Suprapubic skin (tissue), 4 donors: ENCODE data around the gene SETX.

ENCODE experiments used
- CTCF ChIP-seq, 2 donors: fragments of 200-600 bp in 1 of 2; fragments of 450-650 bp in 1 of 2; sonication (generic) in 1 of 2; IDR thresholded peaks; one replicate each; pipeline ENCODE4 v1.5.1; 2016 to 2019; ENCODE audit warnings: antibody characterized with exemption in 2 of 2, mild to moderate bottlenecking in 1 of 2, moderate library complexity in 1 of 2
- EP300 ChIP-seq: sonication (generic); formaldehyde crosslinking; IDR thresholded peaks from one replicate; pipeline ENCODE4 v1.6.1; 2017; ENCODE audit warnings: antibody characterized with exemption
- POLR2A ChIP-seq, 2 donors: fragments of 450-650 bp; IDR thresholded peaks; one replicate each; pipeline ENCODE4 v1.6.1; 2017; ENCODE audit warnings: antibody characterized with exemption in 2 of 2, mild to moderate bottlenecking in 2 of 2, moderate library complexity in 2 of 2
- POLR2AphosphoS5 ChIP-seq, 3 donors: sonication (generic); formaldehyde crosslinking; IDR thresholded peaks; one replicate each; pipeline ENCODE4 v1.6.1; 2017; ENCODE audit warnings: antibody characterized with exemption in 3 of 3

GRCh38 chr9:132247942-132248341 is 106.8 kb downstream of the SETX start:
- TF ChIP-seq EP300 (no peak), CTCF (IDR thresholded peaks at IDR 0.05) (no peak), POLR2A (IDR thresholded peaks at IDR 0.05) (no peak), POLR2AphosphoS5 (IDR thresholded peaks at IDR 0.05) (no peak)
